Epithelial cell of proximal tubule (primary cell): ENCODE measurements around the gene MX2. TPM values are rescaled to one million over a fixed set of nuclear protein-coding genes. Genes with fewer than 3 reads are reported as not detected.

ENCODE experiments used
- DNase-seq: peaks from one replicate; pipeline ENCODE4 v3.0.0-alpha.2; 2011; ENCODE audit warnings: low read depth
- H3K4me3 ChIP-seq: 2 replicates; pipeline ENCODE4 v1.5.1; 2011; ENCODE audit warnings: low read depth, mild to moderate bottlenecking, low read length
- CTCF ChIP-seq: conservative IDR thresholded peaks from 2 replicates; pipeline ENCODE4 v1.5.1; 2012; ENCODE audit warnings: low read depth, mild to moderate bottlenecking, low read length
- total RNA-seq: library from RNA; depleted of rRNA; stranded (reverse); fragments of >200 nt; gene quantifications from 2 replicates; pipeline ENCODE4 v1.2.3, GENCODE V29; 2015

The MX2 gene
- total RNA-seq, 1 donor from 2014 or later: 0.12 TPM

GRCh38 chr21:41447356-41447755, 85.5 kb downstream of the MX2 start:
- no peak overlapping the region for H3K4me3 ChIP-seq
- TF ChIP-seq CTCF: no peak
- DNase-seq: no peak

- no peak for TF ChIP-seq CTCF
- no peak for DNase-seq
- H3K4me3 ChIP-seq: no peak overlapping the region
Measured at GRCh38 chr21:41449613-41450012, 87.8 kb downstream of the MX2 start.

- DNase-seq: no peak
- no peak overlapping the region for H3K4me3 ChIP-seq
- no peak for TF ChIP-seq CTCF
Measured at GRCh38 chr21:41451753-41452676, 90.2 kb downstream of the MX2 start.

- TF ChIP-seq CTCF: no peak
- no peak overlapping the region for H3K4me3 ChIP-seq
- DNase-seq: no peak
Measured at GRCh38 chr21:41453198-41453597, 91.4 kb downstream of the MX2 start.

GRCh38 chr21:41453761-41454160, 91.9 kb downstream of the MX2 start:
- DNase-seq: no peak
- H3K4me3 ChIP-seq: no peak overlapping the region
- no peak for TF ChIP-seq CTCF

- no peak for DNase-seq
- no peak for TF ChIP-seq CTCF
- no peak overlapping the region for H3K4me3 ChIP-seq
Measured at GRCh38 chr21:41458121-41458520, 96.3 kb downstream of the MX2 start.

- H3K4me3 ChIP-seq: no peak overlapping the region
- DNase-seq: no peak
- no peak for TF ChIP-seq CTCF
Measured at GRCh38 chr21:41458559-41458958, 96.7 kb downstream of the MX2 start.
